M059J (cell line): ENCODE data around the gene SND1. TPM values are rescaled to one million over a fixed set of nuclear protein-coding genes. Genes with fewer than 3 reads are reported as not detected.
"Not testable (repeated sequence)": the region's sequence is repeated elsewhere in the genome, so short reads cannot be mapped to it uniquely, and the experiment has no call there.

Source experiments
- DNase-seq: peaks from one replicate; pipeline ENCODE4 v3.0.0-alpha.2; 2012; ENCODE audit warnings: low read depth
- total RNA-seq: library from RNA; depleted of rRNA; stranded (reverse); fragments of >200 nt; shearing (Covaris generic); gene quantifications from 2 replicates; pipeline ENCODE4 v1.2.3, GENCODE V29; 2014

The SND1 gene
- total RNA-seq, 1 experiment from 2014 or later, result 171 TPM

DNA sequence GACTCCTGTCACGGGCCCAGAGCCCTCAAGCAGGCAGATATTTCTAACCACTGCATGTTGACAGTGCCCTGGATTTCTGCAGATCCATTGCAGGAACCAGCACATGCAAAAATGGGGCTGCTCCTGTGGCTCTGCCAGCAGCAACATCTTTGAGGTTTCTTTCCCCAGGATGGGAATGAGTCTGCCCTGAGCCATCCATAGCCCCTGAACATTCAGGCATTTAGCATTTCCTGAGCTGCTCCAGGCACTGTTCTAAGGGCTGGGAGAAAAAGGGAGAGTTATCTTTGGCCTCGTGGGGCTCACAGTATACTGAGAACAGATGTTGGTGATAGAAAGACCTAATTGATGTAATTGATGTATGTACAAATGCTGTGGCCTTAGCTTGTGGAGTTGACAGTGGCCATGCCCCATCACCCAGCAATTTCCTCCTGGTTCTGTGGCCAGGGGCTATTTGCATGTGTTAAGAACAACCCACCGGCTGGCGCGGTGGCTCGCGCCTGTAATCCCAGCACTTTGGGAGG lies 445.3 kb downstream of the SND1 start:
- no peak for DNase-seq

DNA sequence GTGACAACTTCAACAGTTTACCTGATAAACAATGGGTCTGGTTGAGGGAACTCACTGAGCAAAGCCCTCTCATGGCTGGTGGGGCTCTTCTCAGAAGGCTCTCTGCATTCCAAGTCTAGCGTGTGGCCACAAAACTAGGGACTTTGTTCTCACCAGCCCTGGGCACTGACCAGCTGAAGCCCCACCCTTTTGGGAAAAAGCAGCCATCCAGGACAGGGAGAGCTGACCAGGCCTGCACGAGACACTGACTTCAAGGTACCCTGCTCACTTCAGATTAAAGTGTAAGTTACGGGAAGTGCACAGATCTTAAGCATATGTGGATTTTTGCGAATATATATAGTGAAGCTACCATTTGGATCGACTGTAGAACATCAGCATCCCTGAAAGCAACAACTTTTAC lies 446.6 kb downstream of the SND1 start:
- DNase-seq, result no peak

DNA sequence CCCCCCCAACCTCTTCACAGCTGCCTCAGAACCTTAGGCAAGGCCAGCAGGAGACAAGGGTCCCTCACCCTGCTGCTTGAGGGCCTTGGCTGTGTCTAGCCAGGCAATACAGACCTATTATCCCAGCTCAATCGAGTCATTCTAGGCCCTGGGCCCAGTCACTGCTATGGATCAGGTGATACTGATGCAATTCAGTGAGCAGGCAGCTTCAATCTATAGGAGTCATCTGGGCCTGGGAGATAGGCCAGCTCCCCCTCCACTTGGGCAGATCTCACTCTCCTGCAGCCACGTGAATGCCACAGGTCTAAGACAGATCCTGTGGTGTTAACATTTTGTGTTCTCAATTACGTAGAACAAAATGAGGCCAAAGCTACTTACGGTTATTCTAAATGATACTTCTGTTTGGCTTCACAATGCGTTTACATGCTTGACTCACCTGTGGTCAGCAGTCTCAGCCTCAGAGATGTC lies 447.2 kb downstream of the SND1 start:
- no peak for DNase-seq

- no peak for DNase-seq
Observed at GRCh38 chr7:128100225-128100948, 448.4 kb downstream of the SND1 start.

GRCh38 chr7:128100949-128101713 lies 449.1 kb downstream of the SND1 start:
- DNase-seq, result no peak

DNA sequence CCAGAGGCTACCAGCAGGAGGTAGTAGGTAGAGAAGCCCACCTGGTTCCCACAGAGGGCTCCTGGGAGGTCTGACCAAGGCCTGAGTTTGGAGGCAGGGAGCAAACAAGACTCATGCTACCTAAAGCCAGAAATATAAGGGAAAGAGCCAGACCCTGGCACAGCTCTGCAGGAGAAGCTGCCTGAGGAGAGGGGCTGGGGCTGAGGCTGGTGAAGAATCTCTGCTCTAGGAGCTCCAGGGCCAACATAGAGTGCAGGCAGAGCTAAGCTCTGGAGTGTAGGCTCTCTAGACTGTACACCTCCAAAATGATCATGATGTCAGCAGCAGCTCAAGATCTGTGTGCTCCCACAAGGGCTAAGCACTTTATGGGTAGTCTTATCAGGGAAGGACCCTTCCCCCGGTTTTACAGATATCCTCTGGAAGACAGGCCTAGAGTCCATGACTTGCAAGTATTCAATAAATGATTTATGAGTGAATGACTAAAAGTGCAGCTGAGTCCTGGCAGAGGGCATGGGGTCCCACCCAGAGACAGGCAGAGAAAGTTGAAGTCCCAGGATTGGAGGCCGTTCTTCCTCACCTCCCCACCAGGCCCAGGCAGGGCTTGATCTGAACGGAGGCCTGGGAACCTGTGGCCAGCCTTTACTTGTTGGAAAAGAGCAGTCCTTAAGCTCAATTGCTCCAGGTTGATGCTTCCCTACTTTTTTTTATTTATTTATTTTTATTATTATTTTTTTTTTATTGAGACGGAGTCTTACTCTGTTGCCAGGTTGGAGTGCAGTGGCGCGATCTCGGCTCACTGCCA lies 450.7 kb downstream of the SND1 start:
- DNase-seq, result no peak

- DNase-seq, result no peak
Observed at GRCh38 chr7:128103498-128104107, 451.6 kb downstream of the SND1 start.

DNA sequence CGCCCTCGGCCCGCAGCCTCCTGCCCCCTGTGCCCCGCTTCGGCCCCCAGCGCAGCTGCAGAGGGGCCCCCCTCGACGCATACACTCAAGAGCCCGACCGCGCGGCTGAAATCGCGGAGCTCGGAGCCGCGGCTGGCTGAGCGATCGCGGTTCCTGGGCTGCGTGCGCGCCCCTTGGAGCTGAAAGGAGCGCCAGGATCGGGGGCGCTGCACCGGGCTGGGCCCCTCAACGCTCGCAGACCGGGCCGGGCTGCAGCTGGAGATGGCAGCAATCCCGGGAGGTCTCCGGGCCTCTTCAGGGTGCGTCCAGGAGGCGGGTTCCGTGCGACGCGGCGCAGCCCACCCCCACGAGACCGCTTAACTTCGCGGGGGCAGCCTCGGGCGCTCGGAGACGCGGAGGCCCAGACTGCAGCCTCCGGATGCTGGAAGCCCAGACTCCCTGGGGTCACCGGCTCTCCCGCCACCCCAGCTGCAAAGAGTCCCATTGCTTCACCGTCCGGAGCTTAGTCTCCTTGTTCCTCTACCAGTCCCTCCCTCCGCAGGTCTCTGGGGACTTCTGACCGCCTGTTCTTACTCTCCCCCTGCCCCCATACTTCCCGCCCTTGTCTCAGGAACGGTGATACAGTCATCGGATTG lies 452.2 kb downstream of the SND1 start:
- DNase-seq, result no peak

DNA sequence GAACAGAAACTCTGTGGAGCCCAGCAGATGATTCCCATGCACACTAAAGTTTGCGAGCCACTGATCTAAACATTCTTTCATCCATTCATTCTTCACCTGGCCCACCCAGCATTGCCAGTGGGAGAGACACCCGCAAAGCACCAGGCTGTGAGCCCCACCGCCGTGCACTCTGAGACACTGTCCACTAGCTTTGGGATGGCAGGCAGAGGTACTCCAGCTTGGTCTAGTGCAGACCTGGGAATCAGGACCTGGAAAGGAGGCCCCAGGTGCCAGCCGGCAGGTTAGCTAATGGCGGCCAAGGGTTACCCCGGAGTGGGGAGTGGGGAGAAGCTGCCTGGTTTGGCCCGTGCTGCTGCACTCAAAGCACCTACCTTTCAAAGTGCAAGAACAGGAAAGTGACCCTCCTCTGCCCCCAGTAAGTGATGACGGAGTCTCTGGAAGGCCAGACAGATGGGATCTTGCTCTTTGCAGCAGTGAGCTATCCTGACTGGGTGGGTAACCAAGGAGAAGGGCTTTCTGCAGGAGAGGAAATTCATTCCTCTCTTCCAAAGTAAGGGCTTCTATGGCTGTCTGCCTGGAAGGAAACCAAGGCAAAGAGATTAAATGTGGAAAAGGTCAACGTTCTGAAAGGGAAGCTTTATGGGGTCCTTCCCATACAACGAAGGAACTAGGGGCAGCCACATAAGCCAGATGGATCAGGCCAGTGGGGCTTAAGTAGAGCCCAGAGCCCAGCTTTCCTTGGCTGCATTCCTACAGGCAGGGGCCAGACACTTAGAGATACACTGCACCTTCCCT lies 453.4 kb downstream of the SND1 start:
- no peak for DNase-seq

- DNase-seq, result no peak
Observed at GRCh38 chr7:128106821-128107220, 454.8 kb downstream of the SND1 start.

DNA sequence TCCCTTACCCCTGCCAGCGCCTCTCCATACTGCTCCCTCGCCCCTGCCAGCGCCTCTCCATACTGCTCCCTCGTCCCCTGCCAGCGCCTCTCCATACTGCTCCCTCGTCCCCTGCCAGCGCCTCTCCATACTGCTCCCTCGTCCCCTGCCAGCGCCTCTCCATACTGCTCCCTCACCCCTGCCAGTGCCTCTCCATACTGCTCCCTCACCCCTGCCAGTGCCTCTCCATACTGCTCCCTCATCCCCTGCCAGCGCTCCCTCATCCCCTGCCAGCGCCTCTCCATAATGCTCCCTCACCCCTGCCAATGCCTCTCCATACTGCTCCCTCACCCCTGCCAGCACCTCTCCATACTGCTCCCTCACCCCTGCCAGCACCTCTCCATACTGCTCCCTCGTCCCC lies 455.5 kb downstream of the SND1 start:
- not testable (repeated sequence) for DNase-seq

DNA sequence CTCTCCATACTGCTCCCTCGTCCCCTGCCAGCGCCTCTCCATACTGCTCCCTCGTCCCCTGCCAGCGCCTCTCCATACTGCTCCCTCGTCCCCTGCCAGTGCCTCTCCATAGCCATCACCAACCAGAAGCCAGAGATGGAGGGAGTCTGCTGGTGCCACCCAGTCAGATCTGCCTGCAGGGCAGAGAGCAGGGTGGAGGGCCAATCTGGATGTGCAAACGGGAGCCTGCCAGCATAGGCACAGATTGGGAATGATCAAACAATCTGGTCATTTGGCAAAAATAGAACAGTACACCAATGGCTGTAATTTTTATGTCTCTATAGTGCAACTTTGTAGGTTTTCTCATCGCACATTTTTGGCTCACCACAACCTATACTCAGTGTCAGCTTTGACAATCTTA lies 456.1 kb downstream of the SND1 start:
- DNase-seq, result no peak

GRCh38 chr7:128108641-128109423 lies 456.8 kb downstream of the SND1 start:
- DNase-seq, result no peak

GRCh38 chr7:128109424-128109969 lies 457.5 kb downstream of the SND1 start:
- DNase-seq, result not testable (repeated sequence)

- DNase-seq, result no peak
Observed at GRCh38 chr7:128110641-128111364, 458.8 kb downstream of the SND1 start.

- DNase-seq, result no peak
Observed at GRCh38 chr7:128112018-128112780, 460.2 kb downstream of the SND1 start.

DNA sequence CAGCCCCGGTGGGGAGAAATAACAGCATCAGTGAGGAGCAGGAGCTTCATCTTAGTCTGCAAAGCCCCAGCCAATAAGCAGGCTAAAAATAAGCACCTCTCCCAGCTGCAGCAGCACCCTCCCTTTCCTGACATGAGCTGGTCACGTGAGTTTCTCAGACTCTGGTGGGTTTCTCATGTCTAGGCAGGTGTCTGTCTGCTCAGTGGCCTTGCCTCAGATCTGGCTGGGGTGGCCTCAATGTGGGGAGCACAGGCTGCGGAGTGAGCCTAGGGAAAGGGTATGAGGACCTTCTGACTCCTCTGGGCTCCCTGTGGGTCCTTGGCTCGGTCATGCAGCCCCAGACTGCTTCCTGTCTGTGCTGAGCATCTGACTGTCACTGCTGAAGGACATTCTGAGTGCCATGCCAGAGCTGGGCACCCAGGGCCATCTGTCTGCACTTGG lies 460.8 kb downstream of the SND1 start:
- no peak for DNase-seq

DNA sequence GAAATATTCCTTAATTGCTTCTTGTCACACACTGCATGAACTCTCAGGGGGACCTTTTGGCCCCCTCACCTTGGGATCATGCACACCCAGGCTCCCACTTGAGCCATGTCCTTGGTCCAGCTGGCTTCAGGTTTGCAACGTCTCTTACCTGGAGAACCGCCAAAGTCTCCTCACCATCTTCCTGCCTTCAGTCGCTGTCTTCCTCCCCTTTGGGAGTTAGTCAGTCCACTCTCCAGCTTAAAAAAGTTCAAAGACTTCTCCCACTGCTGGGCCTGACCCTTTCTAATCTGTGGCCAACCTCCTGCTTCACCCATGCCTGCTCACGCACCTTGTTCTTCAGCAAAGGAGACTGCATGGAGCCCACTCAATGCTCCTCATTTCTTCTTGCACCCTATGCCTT lies 461.8 kb downstream of the SND1 start:
- DNase-seq, result no peak
